GM12872 (cell line): ENCODE results near the gene TMEM204.

Source experiments
- TF ChIP-seq, protein P1 (sequence below): IDR thresholded peaks from 3 replicates; pipeline ENCODE4 v1.5.1; 2011; ENCODE audit warnings: low read depth, mild to moderate bottlenecking, low read length, moderate library complexity; ENCODE audit not compliant: insufficient read depth

The TMEM204 gene

DNA sequence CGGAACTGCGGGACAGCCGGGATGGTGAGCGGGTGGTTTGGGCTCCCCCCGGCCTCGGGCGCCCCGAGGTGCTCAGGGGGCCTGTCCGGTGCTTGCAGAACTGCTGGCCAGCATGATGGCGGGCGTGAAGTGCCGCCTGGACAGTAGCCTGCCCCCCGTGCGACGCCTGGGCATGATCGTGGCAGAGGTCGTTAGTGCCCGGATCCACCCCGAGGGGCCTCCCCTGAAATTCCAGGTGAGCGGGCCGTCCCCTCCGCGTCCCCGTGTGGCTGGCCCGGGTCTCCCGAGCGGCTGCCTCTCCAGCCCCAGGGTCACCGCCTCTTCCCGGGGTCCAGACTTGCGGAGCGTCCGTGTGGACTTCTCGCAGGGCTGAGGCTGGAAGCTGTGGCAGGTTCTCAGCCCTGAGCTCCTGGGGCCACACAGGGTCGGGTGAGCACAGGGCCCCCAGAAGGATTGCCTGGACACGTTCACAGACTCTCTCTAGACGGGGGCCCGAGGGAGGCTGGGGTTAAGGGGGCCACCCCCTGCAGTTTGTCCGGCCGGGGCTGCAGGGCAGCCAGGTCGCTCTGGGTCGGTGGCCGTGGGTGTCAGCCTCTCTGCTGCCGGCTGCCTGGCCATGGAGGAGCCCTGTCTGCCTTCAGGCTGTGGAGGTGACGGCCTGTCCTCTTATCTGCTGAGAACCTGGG lies 32.9 kb upstream of the TMEM204 start:
- TF ChIP-seq, protein P1, sequence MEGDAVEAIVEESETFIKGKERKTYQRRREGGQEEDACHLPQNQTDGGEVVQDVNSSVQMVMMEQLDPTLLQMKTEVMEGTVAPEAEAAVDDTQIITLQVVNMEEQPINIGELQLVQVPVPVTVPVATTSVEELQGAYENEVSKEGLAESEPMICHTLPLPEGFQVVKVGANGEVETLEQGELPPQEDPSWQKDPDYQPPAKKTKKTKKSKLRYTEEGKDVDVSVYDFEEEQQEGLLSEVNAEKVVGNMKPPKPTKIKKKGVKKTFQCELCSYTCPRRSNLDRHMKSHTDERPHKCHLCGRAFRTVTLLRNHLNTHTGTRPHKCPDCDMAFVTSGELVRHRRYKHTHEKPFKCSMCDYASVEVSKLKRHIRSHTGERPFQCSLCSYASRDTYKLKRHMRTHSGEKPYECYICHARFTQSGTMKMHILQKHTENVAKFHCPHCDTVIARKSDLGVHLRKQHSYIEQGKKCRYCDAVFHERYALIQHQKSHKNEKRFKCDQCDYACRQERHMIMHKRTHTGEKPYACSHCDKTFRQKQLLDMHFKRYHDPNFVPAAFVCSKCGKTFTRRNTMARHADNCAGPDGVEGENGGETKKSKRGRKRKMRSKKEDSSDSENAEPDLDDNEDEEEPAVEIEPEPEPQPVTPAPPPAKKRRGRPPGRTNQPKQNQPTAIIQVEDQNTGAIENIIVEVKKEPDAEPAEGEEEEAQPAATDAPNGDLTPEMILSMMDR = no peak

DNA sequence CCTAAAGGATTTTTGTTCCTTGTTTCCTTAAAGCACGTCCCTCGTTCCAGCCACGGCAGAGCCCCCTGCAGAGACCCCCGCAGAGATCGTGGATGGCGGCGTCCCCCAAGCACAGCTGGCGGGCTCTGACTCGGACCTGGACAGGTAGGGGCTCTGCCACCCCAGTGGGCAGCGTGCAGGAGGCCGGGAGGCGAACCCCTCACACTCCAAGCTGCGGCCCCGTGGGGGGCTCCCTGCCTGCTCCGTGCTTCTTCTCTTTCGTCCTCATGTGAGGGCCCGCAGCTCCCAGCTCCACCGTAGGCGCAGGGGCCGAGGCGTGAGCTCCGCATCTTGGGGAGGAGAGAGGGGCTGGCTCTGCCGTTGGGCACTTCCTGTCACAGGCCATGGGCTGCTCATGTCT lies 31.8 kb upstream of the TMEM204 start:
- TF ChIP-seq, protein P1 = no peak

DNA sequence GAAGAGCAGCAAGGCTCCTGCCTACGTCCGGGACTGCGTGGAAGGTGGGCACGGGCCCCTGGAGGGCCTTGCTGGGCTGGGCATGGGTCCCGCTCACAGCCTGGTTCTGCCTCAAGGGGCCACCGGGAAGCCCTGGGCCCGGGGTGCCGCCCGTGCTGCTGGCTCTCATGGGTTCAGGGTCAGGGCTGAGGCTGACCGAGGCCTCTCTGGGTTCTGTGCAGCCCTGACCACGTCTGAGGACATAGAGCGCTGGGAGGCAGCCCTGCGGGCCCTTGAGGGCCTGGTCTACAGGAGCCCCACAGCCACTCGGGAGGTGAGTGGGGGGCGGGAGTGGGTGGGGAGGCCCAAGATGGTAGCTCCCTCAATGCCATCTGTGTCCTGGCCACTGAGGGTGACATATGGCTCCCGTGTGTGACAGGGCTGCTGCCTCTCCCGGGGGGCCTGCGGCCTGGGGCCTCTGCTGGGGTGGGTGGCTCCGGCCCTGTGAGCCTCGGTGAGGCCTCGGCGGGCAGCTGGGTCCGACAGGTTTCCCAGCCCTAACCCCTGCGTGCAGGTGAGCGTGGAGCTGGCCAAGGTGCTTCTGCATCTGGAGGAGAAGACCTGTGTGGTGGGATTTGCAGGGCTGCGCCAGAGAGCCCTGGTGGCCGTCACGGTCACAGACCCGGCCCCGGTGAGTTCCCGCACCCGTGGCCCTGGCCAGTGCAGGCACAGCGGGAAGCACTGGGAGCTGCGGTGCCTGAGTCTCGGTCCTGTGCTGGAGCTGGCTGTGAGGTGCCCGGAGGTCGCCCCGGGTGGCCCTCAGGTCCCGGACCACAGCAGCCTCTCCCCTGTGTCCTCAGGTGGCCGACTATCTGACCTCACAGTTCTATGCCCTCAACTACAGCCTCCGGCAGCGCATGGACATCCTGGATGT lies 31.1 kb upstream of the TMEM204 start:
- TF ChIP-seq, protein P1 = no peak

DNA sequence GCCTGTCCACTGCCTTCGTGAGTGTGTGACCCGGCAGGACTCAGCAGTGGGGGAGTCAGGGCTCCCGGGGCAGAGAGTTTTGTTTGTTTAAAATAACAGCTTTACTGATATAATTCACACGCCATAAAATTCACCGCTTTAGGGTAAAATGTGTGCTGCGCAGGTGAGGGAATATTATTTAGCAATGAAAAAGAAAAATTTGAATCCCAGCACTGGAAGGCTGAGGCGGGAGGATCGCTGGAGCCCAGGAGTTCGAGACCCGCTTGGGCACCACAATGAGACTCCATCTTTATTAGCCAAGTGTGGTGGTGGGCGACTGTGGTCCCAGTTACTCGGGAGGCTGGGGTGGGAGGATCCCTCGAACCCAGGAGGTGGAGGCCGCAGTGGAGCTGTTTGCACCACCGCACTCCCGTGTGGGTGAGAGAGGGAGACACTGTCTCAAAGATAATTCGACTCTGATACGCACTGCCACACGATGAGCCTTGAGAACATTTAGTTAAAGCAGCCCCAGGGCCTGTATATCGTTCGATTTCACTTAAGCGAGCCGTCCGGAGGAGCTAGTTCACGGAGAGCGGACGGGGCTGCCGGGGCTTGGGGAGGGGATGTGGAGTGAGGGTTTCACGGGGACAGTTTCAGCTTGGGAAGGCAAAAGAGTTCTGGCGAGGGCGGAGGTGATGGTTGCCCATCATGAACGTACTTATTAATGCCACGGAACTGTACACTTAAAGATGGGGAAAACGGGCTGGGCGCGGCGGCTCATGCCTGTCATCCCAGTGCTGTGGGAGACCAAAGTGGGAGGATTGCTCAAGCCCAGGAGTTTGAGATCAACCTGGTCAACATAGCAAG lies 30.1 kb upstream of the TMEM204 start:
- TF ChIP-seq, protein P1 = no peak

DNA sequence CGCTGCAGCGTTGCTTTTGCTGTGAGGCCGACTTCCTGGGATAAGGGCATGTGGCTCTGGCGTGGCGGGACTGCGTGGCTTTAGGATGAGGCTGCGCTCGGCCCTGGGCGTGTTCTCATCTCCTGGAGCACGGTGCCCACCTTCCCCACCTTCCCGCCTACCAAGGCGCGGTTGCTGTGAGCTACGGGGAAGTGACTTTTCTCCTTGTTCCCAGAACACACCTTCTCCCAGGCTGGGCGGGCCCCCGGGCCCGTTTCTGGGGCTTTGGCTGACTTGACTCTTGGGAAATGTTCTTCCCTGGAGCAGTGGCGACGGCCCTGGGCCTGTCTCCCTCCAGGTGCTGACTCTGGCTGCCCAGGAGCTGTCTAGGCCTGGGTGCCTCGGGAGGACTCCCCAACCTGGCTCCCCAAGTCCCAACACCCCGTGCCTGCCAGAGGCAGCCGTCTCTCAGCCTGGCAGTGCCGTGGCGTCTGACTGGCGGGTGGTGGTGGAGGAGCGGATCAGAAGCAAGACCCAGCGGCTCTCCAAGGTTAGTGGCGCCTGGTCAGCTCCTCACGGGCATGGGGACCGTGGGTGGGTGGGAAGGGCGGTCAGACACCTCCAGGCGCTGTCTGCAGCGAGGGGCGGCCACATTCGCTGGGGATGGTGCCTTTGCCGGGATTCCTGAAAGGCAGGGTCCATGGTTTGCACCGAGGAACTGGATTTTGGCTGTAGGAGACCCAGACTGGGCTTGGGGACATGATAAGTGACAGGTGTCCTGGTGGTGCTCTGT lies 28.2 kb upstream of the TMEM204 start:
- TF ChIP-seq, protein P1 = no peak

DNA sequence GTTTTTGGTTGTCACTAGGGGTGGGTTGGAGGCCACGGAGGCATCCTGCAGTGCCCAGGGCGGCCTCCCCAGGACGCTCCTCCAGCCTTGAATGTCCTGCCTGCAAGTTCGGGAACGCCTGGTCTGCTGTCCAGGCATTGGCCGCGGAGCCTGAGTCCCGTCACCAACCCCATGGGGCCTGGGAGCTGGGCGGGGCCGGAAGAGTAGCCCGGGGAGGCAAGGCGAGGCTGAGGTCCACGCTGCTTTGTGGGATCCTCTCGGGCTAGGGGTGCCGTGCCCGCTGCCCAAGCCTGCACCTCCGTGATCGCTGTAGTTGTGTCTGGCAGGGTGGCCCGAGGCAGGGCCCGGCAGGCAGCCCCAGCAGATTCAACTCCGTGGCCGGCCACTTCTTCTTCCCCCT lies 27.6 kb upstream of the TMEM204 start:
- TF ChIP-seq, protein P1 = no peak
